LoVo (cell line): ENCODE data around the gene G6PC2.
"Not testable (repeated sequence)": the region's sequence is repeated elsewhere in the genome, so short reads cannot be mapped to it uniquely, and the experiment has no call there.

ENCODE experiments used
- DNase-seq: peaks from one replicate; pipeline ENCODE4 v3.0.0-alpha.2; 2016; ENCODE audit warnings: low spot score

G6PC2 gene

DNA sequence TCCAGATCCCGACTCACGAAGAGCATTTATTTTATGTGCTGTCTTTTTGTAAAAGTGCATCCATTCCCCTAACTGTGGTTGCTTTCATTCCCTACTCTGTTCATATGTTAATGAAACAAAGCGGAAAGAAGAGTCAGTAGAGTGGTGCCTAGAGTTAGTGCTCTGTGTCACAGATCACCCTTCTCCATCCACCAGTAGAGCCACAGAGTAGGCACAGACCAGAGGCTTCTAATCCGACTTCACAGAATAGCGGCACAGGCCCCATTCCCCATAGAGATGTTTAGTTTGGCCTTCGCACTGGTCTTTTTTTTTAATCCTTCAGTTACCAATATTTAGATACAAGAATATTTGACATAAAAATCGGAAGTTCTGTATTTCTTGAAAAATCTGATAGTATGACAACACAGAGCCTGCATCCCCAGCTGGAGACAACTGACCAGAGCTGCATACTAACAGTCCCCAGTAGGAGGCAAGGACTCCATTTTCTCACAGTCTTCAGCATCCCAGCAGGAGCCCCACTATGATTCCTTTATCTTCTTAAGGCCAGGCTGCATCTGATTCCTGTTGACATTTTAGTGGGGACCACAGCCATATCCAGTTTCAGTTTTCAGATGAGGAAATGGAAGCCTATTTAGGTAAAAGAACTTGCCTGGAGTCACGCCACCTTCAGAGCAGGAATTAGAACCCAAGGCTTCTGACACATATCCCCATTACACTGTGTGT, 7.0 kb downstream of the G6PC2 start:
- DNase-seq, result no peak

DNA sequence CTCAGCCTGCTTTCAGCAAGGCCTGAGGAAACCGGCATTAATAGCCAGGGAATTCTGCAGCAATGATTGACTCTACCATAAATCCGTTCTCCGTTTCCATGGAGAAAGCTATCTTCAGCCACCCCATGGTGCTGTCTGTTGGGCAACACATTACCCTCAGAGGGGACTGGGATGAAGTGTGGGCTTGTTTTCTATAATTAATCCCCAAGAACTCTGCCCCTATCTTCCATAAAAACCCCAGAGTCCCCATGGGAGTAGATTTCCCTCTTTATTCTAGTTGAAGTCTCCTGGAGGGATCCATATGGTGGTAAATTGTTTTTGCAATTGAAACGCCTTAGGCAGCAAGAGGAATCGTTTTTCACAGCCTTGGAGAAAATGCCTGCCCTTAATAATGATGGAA, 9.2 kb downstream of the G6PC2 start:
- no peak for DNase-seq

DNA sequence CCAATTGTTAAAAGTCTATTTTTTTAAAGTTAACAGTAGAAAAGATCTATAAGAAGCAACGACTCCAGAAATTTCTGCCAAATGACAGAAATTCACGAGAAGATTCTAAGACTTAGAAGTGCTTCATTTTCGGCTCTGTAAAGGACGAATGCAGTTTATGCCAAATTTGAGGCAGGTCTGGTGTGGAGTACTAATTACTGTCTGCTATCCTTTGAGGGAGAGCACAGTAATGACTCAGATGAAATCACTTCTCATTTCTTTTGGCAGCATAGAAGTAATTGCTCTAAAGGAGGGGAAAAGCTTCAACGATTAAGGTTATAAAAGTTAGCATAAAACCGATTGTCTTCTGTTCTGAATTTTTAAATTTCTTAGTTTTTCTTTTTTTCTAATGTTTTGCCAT, 11.4 kb downstream of the G6PC2 start:
- DNase-seq, result no peak

DNA sequence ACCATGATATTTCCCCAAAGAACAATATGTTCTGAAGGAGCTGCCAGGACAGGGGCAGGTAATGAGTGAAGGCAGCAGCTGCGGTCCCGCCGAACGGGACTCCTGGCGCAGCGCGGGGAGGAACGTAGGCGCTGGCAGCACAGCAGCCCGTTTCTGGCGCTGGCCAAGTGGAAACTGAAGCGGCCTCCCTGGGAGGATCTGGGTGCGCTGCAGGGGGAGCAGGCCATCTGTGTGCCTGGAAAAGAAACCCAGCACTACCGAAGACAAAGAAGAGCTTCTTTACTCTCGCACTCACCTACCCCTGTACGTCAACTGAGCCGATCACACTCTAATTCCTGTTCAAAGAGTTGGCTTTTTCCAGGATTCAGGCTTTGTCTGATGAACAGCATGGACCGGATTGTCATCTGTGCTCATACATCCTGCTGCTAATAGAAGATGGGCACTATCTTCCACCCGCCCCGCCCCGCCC, 11.8 kb downstream of the G6PC2 start:
- DNase-seq, result no peak

DNA sequence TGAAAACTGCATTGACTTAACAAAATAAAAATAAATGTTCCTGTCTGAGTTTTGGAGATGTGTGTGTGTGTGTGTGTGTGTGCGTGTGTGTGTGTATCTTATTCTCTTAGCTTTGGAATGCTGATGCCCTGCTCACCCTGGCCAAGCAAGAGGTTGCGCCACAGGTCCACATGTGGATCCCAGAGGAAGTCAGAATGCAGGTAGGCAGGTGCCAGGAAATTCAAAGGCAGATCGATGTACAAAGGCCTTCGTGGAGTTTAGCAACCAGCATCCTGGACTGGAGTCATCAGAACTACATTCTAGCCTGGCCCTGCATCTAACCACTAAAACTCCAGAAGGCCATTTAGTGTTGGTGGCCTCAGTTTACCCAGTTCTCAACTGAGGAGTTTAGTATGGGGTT, 12.4 kb downstream of the G6PC2 start:
- DNase-seq, result no peak

DNA sequence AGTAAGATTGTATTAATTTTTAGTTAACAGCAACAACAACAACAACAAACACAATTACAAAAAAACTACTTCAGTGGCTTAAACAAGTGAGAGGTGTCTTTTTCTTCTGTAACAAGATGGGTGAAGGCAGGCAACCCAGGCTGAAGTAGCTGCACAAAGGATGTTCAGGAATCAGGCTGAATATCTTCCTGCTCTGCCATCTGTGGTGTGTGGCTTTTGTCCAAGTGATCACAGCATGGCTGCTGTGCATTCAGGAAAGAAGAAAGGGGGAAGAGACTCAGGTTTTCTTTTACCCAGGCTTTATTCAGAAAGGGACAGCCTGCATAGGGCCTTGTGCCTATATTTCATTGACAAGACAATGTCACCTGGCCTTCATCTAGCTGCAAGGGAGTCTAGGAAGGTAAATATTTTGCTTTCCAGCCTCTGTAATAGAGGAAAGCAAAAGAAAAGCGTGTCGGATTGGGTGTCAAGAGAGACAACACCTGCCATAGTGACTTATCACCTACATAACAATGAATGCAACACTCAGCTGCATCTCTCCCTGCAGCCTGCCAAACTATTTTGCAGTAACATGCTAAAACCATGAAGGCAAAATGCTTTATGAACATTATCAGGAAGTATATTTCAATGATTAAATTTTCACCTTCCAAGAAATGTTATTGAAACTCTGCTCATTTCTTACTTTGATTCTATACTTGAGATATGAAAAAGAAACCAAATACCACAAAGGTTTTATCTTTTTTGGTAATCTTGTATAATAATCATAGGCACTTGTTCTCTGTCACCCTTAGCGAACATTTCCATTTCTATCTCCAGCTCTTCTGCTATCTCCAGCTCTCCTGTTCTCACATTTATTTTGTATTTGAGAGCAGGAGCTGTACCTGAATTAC, 14.6 kb downstream of the G6PC2 start:
- DNase-seq, result no peak

DNA sequence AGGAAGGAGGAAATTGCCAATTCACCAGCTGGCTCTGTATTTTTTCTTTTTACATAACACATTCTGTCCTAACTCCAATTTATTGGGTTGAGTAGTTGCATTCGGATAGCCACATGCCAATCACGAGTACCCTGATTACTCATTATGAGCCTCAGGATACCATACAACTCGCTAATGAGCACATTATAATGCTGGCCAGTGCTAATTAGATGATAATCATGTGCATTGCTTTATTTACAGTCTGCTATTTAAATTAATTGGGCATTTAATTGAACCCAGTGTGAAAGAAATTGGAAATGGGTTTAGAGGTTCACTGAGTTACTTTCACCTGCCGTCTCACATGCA, 15.2 kb downstream of the G6PC2 start:
- DNase-seq, result no peak

DNA sequence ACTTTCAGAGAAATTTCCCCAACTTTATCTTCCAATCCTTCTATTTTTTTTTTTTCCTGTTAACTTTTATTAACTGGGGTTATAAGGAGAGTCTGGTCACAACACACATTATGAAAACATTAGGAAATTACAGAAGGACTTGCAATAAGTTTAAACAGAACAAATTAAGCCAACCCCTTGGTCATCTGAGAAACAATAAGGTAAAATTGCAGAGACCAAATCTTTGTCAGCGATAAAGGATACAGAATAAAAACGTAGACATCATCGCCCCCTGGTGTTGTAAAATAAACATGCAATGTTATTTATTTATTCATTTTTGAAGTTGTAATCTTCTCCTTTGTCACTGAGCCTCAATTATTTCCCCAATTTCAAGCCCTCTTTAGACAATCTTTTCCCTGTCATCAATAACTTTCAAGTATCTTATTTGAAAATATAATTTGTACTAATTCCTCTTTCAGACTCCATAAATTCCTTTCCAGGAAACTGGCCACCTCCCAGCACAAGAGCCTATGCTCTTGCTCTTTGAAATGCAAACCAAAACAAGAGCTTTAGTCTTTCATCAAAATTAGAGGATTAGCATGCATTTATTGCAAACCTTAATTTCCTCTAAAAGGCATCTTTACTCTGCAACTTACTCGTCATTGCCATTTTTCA, 19.5 kb downstream of the G6PC2 start:
- peak; percentile 51 for DNase-seq

DNA sequence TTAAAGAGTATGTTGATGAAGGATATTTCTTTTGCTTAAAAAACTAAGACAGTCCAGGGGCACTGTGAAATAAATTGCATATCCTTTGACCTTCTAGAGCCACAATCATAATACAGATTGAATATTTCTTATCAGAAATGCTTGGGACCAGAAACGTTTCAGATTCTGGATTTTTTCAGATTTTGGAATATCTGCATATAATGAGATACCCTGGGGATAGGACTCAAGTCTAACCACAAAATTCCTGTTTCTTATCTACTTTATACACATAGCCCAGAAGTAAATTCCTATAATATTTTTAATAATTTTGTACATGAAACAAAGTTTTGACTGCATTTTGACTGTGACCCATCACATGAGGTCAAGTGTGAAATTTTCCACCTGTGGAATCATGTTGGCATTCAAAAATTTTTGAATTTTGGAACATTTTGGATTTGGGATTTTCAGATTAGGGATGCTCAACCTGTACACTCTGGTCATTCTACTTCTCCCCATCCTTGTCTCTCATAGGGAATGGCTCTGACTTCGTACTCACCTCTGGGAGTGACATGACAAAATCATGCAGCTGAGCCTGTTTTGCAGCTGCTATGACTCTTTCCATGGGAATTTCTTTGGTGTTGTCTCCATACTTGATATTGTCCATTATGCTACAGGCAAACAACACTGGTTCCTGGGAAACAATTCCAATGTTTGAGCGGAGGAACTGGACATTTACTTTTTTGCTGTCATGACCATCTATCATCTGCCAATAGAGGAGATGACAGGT, 25.7 kb downstream of the G6PC2 start:
- no peak for DNase-seq

DNA sequence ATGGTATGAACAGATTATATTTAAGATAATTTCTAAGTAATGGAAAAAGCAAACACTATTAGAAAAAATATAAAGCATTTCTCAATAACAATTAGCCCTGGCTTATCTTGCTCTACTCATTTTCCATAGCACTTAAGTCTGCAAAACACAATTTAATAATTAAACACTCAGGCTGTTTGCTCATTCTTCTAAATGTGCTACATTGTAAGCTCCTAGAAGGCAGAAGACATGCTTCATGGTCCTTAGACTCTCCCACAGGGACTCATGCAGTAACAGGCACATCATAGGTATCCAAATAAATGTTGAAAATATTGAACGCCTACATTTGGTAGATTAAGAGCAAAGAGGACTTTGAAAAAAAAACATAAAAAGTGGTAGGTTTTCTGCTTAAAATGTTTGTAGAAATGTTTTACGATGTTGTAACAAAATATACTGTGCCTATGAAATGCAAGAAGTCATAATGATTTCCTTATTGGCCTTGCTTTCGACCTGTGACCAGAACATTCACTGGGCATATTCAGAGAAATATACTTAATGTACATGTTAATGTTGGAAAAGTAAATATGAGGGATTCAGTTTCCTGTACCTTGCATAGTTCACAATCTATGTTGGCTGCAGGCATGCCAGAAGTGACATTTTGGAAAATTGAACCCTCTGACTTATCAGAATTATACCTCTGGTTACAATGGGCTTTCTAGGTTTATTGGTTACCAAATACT, 27.2 kb downstream of the G6PC2 start:
- no peak for DNase-seq

DNA sequence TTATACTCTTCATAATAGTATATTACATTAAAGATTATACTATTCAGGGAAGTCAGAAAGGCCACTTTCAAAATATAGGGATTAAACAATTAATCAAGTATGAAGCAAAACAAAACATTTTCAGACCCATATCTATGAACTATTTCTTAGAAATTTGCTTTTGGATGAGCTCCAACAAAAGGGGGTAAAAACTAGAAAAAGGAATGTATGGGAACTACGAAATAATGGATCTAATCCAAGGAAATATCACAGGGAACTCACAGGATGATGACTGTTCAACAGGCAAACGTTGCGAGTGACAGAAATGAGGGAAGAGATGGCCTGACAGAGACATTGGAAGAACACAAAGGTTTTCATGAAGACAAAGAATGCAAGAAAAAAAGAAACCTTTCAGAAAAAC, 27.9 kb downstream of the G6PC2 start:
- no peak for DNase-seq

DNA sequence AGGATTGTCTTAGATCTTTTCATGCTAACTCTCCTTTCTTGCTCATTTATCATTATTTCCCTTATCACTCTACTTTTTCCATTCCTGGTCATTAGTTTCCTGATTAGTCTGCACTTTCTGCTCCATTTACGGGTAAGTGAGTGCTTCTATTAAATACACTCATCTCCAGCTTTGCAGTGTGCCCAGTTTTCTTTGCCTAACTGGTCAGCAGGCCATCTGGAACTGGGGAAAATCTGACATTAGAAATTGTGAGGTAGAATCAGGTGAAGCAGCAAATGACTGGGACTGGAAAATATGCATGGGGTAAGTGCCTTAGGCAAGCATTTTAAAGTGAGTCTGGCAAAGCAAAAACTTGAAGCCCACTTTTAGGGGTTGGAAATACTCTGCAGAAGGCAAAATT, 29.2 kb downstream of the G6PC2 start:
- DNase-seq, result no peak

DNA sequence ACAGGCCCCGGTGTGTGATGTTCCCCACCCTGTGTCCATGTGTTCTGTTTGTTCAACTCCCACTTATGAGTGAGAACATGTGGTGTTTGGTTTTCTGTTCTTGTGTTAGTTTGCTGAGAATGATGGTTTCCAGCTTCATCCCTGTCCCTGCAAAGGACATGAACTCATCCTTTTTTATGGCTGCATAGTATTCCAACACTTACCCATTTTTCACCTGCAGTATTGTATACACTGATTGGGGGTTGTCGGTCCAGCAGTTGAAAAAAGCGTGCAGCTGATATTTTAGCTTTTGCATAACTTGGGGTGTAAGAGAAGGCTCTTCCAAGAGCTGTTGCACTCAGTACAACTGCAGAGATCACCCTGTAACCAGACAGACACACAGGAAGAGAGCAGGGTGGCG, 31.1 kb downstream of the G6PC2 start:
- not testable (repeated sequence) for DNase-seq

DNA sequence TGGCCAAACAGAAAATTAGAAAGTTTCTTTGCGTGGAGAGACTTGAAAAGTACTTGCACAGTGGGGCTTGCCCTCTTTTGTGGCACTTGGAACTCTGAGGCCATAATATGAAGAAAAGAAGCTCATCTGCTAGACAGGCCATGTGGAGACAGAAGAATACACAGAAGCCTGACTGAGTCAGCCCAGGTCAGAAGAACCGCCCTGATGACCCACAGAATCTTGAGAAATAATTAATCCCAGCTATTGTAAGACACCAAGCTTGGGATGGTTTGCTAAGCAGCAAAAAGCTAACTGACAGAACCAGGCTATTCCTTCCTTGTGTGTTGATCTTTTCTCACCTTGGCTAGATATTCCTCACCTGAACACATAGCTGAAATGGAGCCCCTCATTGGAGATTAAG, 33.7 kb downstream of the G6PC2 start:
- DNase-seq, result no peak

DNA sequence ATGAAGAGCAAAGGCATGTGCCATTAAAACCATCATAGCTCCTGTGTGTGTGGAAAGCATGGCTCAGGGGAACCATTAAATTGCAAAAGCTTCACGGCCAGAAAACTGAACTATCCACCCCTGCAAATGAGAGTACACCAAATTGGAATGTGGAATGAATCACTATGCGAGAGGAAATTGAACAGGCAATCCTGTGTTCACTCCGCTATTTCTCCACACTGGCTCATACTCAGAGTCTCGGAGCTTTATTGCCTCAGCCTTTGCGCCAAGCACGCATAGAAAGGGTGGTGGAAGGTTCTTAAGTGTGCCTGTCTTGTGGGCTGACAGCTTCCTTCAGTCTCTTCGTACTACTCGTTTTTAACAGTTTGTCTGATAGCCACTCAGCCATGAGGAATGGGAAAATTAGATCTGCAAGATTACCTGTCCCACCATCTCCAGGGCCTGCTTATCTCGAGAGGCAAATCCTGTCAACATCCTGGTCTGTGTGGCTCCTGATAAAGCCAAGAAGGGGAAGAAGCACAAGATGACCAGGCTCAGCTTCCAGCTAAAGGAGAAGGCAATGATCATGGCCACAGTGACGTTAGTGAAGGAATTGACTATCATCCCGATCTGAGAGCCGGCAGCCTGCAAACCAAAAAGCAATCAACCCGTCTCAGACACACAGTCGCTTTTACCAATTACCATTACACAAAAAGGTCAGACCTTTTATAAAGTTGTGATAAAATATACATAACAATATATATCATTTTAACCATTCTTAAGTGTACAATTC, 34.9 kb downstream of the G6PC2 start:
- no peak for DNase-seq

DNA sequence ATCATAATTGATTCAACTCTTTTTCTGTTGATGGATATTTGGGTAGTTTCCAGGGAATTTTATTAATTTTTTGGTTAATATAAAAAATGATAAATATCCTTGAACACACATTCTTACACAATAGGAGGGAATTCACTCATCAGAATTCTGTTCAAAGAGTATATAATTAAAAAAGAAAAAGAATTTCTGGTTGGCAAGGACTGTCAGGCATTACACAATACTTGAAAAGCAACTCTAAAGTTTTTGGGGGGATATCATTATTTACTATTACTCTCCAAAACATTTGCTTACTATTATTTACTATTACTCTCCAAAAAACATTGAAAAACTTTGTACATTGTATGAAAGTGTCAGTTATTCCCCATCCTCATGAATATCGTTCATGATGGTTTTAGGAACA, 38.0 kb downstream of the G6PC2 start:
- DNase-seq, result no peak

DNA sequence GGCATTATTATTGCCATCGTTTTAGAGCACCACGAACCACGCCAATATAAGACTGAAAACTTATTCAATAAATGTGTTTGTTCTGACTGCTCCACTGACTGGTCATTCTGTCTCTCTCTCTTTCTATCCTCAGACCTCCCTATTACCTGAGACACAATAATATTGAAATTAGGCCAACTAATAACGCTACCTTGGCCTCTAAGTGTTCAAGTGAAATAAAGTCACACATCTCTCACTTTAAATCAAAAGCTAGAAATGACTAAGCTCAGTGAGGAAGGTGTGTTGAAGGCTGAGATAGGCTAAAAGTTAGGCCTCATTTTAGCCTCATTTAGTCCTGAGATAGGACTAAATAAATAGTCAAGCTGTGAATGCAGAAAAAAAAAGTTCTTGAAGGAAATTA, 38.8 kb downstream of the G6PC2 start:
- no peak for DNase-seq

DNA sequence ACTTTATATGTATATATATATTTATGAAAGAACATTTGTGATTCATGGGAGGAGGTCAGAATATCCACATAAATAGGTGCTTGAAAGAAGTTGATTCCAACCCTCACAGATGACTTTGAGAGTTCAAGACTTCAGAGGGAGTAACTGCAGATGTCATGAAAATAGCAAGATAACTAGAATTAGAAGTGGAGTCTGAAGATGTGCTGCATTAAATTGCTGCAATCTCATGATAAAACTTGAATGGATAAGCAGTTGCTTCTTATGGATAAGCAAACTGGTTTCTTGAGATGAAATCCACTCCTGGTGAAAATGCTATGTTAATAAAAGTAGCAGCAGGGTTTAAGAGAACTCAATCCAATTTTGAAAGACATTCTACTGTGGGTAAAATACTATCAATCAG, 40.2 kb downstream of the G6PC2 start:
- DNase-seq, result no peak

DNA sequence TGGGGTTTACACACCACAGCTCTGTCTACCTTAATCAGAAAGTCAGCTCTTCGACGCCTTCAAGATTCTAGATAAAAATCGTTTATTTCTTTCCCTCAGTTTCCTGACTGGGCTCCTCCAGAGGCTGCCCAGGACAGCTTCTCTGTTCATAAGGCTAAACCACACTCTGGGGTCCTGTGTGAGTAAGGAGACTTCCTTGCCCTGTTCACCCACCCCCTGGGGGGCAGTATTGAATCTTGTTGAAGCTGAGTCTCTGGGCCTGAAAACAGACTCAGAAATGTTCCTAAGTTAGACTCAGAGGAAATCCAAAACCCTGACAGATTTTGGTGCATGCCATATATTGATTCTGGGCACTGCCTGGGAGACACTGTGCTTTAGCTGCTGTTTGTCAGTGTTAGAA, 43.0 kb downstream of the G6PC2 start:
- DNase-seq, result no peak

DNA sequence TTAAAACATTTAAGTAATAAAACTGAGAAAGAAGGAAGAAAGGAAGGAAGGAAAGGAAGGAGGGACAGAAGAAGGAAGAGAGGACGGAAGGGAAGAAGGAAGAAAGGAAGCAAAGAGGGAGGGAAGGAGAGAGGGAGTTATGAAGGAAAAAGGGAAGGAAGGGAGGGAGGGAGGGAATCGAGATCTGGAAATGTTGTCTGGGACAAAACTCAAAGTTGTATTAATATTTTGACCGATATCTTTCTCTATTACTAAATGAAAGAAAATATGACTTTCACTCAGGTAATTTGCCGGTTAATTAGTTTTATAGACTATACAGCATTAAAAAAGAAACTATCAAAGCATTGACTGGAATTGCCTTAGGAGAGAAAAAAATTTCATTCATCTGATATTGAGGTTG, 44.4 kb downstream of the G6PC2 start:
- DNase-seq, result no peak
